HepG2 (cell line): ENCODE data around the gene DGUOK. TPM values are rescaled to one million over a fixed set of nuclear protein-coding genes. Genes with fewer than 3 reads are reported as not detected.

Experiments used
- AFF4 ChIP-seq: sonication (generic); formaldehyde crosslinking; IDR thresholded peaks from 2 replicates; pipeline ENCODE4 v1.4.0; 2020; ENCODE audit warnings: missing genetic modification reagents
- AKAP8 ChIP-seq: sonication (generic); formaldehyde crosslinking; IDR thresholded peaks from 2 replicates; pipeline ENCODE4 v1.5.1; 2020; ENCODE audit warnings: mild to moderate bottlenecking, missing genetic modification reagents
- ARNT ChIP-seq: fragments of 450-650 bp; IDR thresholded peaks from 2 replicates; pipeline ENCODE4 v1.6.1; 2017
- CHD4 ChIP-seq: fragments of 200-600 bp; sonication (generic); IDR thresholded peaks from 2 replicates; pipeline ENCODE4 v1.7.0; 2017; ENCODE audit warnings: mild to moderate bottlenecking, low read length, borderline replicate concordance
- KIAA2018 ChIP-seq: sonication (generic); formaldehyde crosslinking; IDR thresholded peaks from 2 replicates; pipeline ENCODE4 v1.5.0; 2020; ENCODE audit warnings: mild to moderate bottlenecking, missing genetic modification reagents, borderline replicate concordance
- ZNF446 ChIP-seq: sonication (generic); formaldehyde crosslinking; IDR thresholded peaks from 2 replicates; pipeline ENCODE4 v1.5.0; 2020; ENCODE audit warnings: mild to moderate bottlenecking, missing genetic modification reagents
- ZNF646 ChIP-seq: sonication (generic); formaldehyde crosslinking; IDR thresholded peaks from 2 replicates; pipeline ENCODE4 v1.9.0; 2021; ENCODE audit warnings: mild to moderate bottlenecking, missing genetic modification reagents
- ZNF672 ChIP-seq: sonication (generic); formaldehyde crosslinking; IDR thresholded peaks from 2 replicates; pipeline ENCODE4 v1.8.1; 2022; ENCODE audit warnings: missing genetic modification reagents
- ZSCAN21 ChIP-seq: sonication (generic); formaldehyde crosslinking; IDR thresholded peaks from 2 replicates; pipeline ENCODE4 v1.8.0; 2022; ENCODE audit warnings: mild to moderate bottlenecking, missing genetic modification reagents, moderate library complexity, borderline replicate concordance
- polyA plus RNA-seq, 8 experiments: library from polyadenylated mRNA; depleted of rRNA in 3 of 8; stranded (reverse) in 7 of 8; unstranded in 1 of 8; fragments of >200 nt; fragmentation: Illumina TruSeq in 4 of 8; extraction: Trizol in 4 of 8; gene quantifications; 2 replicates each; pipeline versions ENCODE4 v1.2.1 to v1.2.3, GENCODE V29; 2011 to 2016; ENCODE audit warnings: low read depth in 4 of 8, missing spikeins in 1 of 8, mixed read lengths in 1 of 8; ENCODE audit not compliant: insufficient read depth in 1 of 8
- total RNA-seq, 5 experiments: library from RNA; depleted of rRNA; stranded (reverse); fragments of >200 nt; fragmentation: Illumina TruSeq; extraction: Trizol; gene quantifications; 2 replicates each; pipeline ENCODE4 v1.2.3, GENCODE V29; 2016; ENCODE audit warnings: low read depth in 1 of 5

The DGUOK gene
- total and polyA plus RNA-seq, 2 of the 13 experiments (the other 11 are each of a cell fraction or from before 2014, with no cell fraction given) = 105 to 137 TPM

GRCh38 chr2:74002505-74003421 is 76.1 kb downstream of the DGUOK start (continued):
- TF ChIP-seq AFF4 = no peak
- peak; percentile 57; the same call in 1 of the 2 replicates for TF ChIP-seq AKAP8 (CRISPR knock-in tag)
- TF ChIP-seq KIAA2018 (CRISPR knock-in tag) = no peak
- TF ChIP-seq ARNT = no peak
- no peak for TF ChIP-seq ZNF646
- TF ChIP-seq ZNF446 (CRISPR knock-in tag) = 0 out of 2 replicates have a peak, but pooled peaks have one; percentile 32
- TF ChIP-seq ZNF672 = no peak
- TF ChIP-seq ZSCAN21 (CRISPR knock-in tag) = 0 out of 2 replicates have a peak, but pooled peaks have one; percentile 30
- TF ChIP-seq CHD4 = no peak
